GM19438 (cell line): ENCODE results near the gene OR56A5.
"Not testable (repeated sequence)": the region's sequence is repeated elsewhere in the genome, so short reads cannot be mapped to it uniquely, and the experiment has no call there.

Source experiments
- ATAC-seq: cut with Tn5 transposase; IDR thresholded peaks from one replicate; pipeline ENCODE4 v1.9.1; 2021; ENCODE audit warnings: low read depth; ENCODE audit not compliant: unreplicated experiment

The OR56A5 gene

DNA sequence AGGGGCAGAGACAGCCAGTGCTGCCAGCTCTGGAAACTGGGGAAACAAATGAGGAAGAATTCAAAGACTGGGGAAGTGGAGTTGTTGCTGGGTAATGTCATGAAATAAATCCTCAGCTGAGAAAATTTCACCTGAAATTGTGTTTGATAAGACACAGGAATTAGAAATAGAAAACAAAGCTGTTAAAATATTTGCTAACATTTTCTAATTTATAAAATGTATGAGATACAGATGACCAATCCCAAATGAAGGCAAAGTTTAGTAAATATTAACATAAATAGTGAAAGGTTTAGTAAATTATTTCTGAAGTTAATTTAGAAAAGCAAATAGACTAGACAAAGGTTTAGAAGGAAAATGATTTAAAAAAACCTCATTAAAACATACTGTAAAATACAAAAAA, at the start of gene OR56A5:
Gene OR56A5 (minus strand): TSS at position 101 of the 400 bp plus-strand sequence. CDS start 0 bp downstream, at position 101.
- no peak for ATAC-seq

- no peak for ATAC-seq
Measured at GRCh38 chr11:6013042-6013441, 44.7 kb upstream of the OR56A5 start.

- no peak for ATAC-seq
Measured at GRCh38 chr11:6012035-6012668, 43.9 kb upstream of the OR56A5 start.

DNA sequence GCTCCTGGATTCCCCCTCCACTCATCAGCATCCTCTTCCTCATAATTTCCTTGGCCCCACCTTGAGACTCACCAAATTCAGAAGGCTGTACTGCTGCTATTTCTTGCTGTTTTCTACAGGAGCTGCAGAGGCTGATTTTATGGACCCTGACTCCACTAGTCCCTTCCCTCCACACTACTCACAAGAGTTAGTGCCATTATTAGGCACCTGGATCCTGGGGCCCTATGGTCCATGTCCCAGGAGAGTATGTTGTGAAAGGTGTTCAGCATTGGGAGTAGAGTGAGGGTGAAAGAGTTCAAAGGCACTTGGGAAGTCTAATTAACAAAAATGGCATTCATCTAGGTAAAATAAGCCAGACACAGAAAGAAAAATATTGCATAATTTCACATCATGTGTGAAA, 38.6 kb upstream of the OR56A5 start, which contains the start of gene OR56A4:
Gene OR56A4 (minus strand): TSS at position 101 of the 400 bp plus-strand sequence. CDS start 3,954 bp downstream, outside the sequence.
- no peak for ATAC-seq

DNA sequence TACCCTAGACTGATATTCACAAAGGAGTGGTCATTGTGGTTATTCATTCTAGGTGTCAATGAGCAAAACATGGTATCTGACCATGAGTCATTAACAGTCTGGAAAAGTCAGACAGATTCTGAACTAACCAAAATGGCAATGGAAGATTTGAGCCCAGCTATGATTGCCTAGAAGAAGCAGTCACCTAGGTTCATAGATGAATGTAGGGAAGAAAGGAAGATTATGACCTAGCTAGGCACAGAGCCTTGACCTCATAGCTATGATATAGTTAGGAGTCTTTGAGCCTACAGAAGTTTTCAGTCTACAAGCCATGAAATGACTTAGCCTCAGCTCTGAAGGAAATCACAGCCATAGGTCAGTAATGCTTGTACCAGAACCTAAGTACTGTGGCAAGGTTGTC, 38.1 kb upstream of the OR56A5 start:
- ATAC-seq: no peak

GRCh38 chr11:6002202-6002699, 34.0 kb upstream of the OR56A5 start:
- ATAC-seq: no peak

- ATAC-seq: no peak
Measured at GRCh38 chr11:5994791-5995190, 26.5 kb upstream of the OR56A5 start.

- no peak for ATAC-seq
Measured at GRCh38 chr11:5992604-5993251, 24.4 kb upstream of the OR56A5 start.

- no peak for ATAC-seq
Measured at GRCh38 chr11:5992150-5992549, 23.9 kb upstream of the OR56A5 start.

GRCh38 chr11:5989203-5989602, 20.9 kb upstream of the OR56A5 start:
- ATAC-seq: no peak

- no peak for ATAC-seq
Measured at GRCh38 chr11:5986885-5987284, 18.6 kb upstream of the OR56A5 start, which contains the start of gene OR52L1. Gene OR52L1, minus strand, starts transcription at chr11:5986985. Its CDS starts 55 bp downstream, at chr11:5986930.

DNA sequence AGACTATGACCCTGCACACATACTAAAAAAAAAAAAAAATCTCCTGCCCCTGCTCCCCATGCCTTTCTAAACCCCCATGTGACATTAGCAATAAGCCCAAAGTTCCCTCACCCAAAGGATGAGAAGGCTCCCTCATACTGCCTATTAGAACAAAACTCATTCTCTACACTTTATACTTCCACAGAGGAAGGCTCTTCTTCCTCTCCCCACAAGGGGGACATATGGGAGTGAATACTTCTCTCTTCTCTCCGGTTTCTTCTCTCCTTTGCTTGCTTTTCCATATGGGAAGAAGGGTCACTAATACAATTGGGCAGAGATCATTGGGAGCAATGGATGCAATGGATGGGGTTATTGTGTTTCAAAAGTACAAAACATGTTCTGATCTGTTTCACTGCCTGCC, 15.1 kb upstream of the OR56A5 start:
- ATAC-seq: no peak

- no peak for ATAC-seq
Measured at GRCh38 chr11:5973530-5973929, 5.2 kb upstream of the OR56A5 start.

DNA sequence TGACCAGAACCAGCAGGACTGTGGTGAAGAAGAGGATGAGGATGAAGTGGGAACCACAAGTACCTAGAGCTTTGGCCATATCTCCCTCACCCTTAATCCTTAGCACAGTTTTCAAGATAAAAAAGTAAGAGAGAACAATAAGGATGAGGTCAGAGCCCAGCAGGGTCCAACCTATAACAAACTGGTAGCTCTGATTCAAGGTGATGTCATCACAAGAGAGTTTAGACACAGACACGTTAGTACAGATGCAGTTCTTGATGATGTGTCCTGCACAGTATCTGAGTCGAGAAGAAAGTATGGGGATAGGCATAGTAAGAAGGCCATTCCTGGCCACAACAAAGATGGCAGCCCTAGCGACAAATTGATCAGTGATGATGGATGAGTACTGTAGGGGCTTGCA, 586 bp downstream of the OR56A5 start:
- no peak for ATAC-seq

GRCh38 chr11:5966958-5967357, 1.3 kb downstream of the OR56A5 start:
- no peak for ATAC-seq

GRCh38 chr11:5960704-5961320, 7.5 kb downstream of the OR56A5 start:
- not testable (repeated sequence) for ATAC-seq

DNA sequence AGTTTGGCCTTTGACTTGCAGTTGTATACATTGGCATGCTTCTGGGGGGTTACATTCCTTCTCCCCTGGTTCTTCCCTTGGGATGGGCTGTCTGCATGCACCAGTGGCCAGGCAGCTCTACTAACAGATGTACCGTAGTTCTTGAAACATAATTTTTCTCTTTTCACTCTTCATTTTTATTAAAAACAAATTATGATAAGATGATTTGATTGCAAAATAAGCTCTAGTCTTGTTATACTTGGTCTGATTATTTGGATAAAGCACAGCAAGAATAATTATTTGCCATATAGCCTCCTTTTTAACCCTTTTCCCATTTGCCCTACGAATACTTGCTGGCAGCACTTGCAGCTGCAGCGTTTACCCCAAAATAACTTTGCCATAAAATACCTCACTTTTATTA, 12.7 kb downstream of the OR56A5 start:
- ATAC-seq: no peak

GRCh38 chr11:5941951-5942350, 26.3 kb downstream of the OR56A5 start, which contains the start of gene OR56A3:
Gene OR56A3, plus strand, starts transcription at chr11:5942251. Its CDS starts 5,096 bp downstream, at chr11:5947347.
- ATAC-seq: no peak

DNA sequence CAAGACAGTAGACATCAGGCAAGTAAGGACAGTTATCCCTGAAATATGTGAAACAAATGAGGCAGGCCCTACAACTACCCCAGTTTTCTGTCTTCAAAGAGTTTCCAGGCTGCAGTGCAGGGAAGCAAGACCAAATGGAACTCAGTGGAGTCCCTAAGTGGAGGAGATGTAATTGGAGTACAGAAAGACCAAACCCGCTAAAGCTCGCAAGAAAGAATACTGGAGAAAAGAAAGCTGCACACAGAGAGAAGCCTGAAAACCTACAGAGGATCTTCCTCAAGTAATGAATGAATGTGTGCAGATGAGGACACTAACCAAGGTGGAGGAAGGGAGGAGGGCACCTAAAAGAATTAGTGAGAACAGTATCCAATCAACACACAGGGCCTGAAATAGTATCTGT, 27.5 kb downstream of the OR56A5 start:
- ATAC-seq: no peak

GRCh38 chr11:5938603-5938965, 29.7 kb downstream of the OR56A5 start:
- ATAC-seq: no peak

- ATAC-seq: no peak
Measured at GRCh38 chr11:5937868-5938602, 30.3 kb downstream of the OR56A5 start.
